K562 (cell line): ENCODE measurements around the gene MRPS10.

Experiments used
- CEBPZ ChIP-seq: fragments of 150-350 bp; IDR thresholded peaks from 2 replicates; pipeline ENCODE4 v1.6.1; 2014; ENCODE audit warnings: low read depth, mild to moderate bottlenecking, low read length, borderline replicate concordance
- CTCF ChIP-seq, 3 experiments: IDR thresholded peaks in 2 of 3; conservative IDR thresholded peaks in 1 of 3; 2 replicates each; pipeline ENCODE4 v1.5.1; 2011 to 2012; ENCODE audit warnings: low read length in 3 of 3, mild to moderate bottlenecking in 3 of 3, control low read depth in 2 of 3, improper control_type of control experiment in 1 of 3, inconsistent platforms in 1 of 3, low read depth in 1 of 3, mixed read lengths in 1 of 3, moderate library complexity in 1 of 3; ENCODE audit not compliant: insufficient read depth in 2 of 3
- E4F1 ChIP-seq: fragments of 250-450 bp; sonication (Bioruptor Pico); IDR thresholded peaks from 2 replicates; pipeline ENCODE4 v1.5.0; 2021; ENCODE audit warnings: mild to moderate bottlenecking, borderline replicate concordance
- EZH2 ChIP-seq: IDR thresholded peaks from 2 replicates; pipeline ENCODE4 v1.6.1; 2012; ENCODE audit warnings: low read depth, mild to moderate bottlenecking, inconsistent platforms, low read length, borderline replicate concordance
- KDM5B ChIP-seq: fragments of 200-600 bp; sonication (generic); IDR thresholded peaks from 2 replicates; pipeline ENCODE4 v1.6.1; 2012; ENCODE audit warnings: low read depth, mild to moderate bottlenecking, moderate library complexity, low read length, control low read depth, inconsistent platforms; ENCODE audit not compliant: insufficient replicate concordance
- MTF1 ChIP-seq: fragments of 250-450 bp; sonication (Bioruptor Pico); IDR thresholded peaks from 2 replicates; pipeline ENCODE4 v1.9.0; 2021; ENCODE audit warnings: moderate library complexity, mild to moderate bottlenecking, inconsistent platforms, borderline replicate concordance
- ZNF282 ChIP-seq: sonication (generic); formaldehyde crosslinking; IDR thresholded peaks from 2 replicates; pipeline ENCODE4 v1.8.1; 2023; ENCODE audit warnings: missing genetic modification reagents
- ZNF407 ChIP-seq: fragments of 450-650 bp; IDR thresholded peaks from 2 replicates; pipeline ENCODE4 v1.6.1; 2016; ENCODE audit warnings: low read depth
- ZNF511 ChIP-seq: sonication (generic); formaldehyde crosslinking; IDR thresholded peaks from 2 replicates; pipeline ENCODE4 v1.8.0; 2022; ENCODE audit warnings: mild to moderate bottlenecking, missing genetic modification reagents
- TF ChIP-seq, protein P1 (sequence below): fragments of 250-450 bp; sonication (Bioruptor Pico); IDR thresholded peaks from 2 replicates; pipeline ENCODE4 v1.8.0; 2021; ENCODE audit warnings: moderate library complexity, mild to moderate bottlenecking, inconsistent platforms

DNA sequence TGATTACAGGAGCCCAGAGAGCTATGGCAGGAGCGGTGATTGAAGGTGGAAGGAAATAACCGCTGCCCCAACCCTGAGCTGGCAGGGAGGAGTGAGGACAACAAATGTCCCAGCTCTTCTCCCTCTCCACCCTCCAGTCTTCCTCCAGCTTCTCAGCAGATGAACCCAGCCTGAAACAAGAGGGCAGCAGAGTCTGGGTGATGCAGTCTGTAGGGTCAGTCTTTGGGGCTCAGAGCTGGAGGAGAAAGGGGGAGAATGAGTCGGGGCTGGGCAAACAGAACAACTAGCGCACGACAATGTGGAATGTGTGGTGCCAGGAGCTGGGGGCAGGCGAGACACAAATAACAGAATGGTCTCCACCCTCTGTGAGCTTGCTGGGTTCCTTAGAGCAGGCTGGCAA is 49.0 kb downstream of the MRPS10 start:
- TF ChIP-seq, protein P1, sequence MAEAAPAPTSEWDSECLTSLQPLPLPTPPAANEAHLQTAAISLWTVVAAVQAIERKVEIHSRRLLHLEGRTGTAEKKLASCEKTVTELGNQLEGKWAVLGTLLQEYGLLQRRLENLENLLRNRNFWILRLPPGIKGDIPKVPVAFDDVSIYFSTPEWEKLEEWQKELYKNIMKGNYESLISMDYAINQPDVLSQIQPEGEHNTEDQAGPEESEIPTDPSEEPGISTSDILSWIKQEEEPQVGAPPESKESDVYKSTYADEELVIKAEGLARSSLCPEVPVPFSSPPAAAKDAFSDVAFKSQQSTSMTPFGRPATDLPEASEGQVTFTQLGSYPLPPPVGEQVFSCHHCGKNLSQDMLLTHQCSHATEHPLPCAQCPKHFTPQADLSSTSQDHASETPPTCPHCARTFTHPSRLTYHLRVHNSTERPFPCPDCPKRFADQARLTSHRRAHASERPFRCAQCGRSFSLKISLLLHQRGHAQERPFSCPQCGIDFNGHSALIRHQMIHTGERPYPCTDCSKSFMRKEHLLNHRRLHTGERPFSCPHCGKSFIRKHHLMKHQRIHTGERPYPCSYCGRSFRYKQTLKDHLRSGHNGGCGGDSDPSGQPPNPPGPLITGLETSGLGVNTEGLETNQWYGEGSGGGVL (CRISPR knock-in tag), result no peak
- no peak for TF ChIP-seq MTF1
- no peak for TF ChIP-seq ZNF407
- no peak for TF ChIP-seq ZNF282
- no peak for TF ChIP-seq CEBPZ
- no peak for TF ChIP-seq EZH2
- TF ChIP-seq CTCF (IDR thresholded peaks at IDR 0.05 in 2 of 3, conservative IDR thresholded peaks at IDR 0.05 in 1 of 3; ENCODE audit: insufficient read depth in 2 of 3, low read depth in 1 of 3, low read length in 3 of 3), result peak; percentile 9 to 50 (median 40); a peak in 4 of 6 replicates
- TF ChIP-seq KDM5B, result no peak
- TF ChIP-seq ZNF511 (CRISPR knock-in tag), result no peak
- TF ChIP-seq E4F1 (CRISPR knock-in tag), result no peak
